Measurements from ENCODE around the gene ZNF827. TPM values are rescaled to one million over a fixed set of nuclear protein-coding genes. Genes with fewer than 3 reads are reported as not detected.

Gene ZNF827
- total and polyA plus RNA-seq, 9 of the 15 experiments (the other 6 are each of a cell fraction or from before 2014, with no cell fraction given), result 0.07 to 0.40 TPM; not detected in 7

DNA sequence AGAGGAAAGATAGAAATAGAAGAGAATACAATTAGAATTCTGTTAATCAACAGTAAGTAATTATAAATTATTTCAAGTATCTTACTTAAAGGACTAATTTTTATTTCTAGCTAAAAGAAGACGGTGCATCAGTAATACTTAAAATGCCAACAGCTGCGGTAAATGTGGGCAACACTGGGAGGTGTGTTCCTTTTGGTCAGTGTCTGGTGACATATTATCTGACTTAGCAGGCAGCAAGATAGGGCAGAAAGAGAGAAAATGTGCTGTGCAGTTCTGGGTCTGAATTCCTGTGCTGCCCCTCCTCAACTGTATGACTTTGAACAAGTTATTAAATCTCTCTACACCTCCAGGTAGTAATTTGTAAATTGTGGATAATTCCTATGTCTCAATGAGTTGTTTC, 120.6 kb downstream of the ZNF827 start (continued):
- TF ChIP-seq ZNF778 (CRISPR knock-in tag; IDR thresholded peaks at IDR 0.05), result no peak
- TF ChIP-seq GTF3C2 (IDR thresholded peaks at IDR 0.05; ENCODE audit: borderline replicate concordance, extremely low read depth, insufficient read length), result no peak
- no peak for TF ChIP-seq ZBTB8A (IDR thresholded peaks at IDR 0.05; ENCODE audit: partially characterized antibody)
- no peak for TF ChIP-seq PTRF (tag; IDR thresholded peaks at IDR 0.05)
- TF ChIP-seq GTF2F1 (IDR thresholded peaks at IDR 0.05; ENCODE audit: low read depth, low read length), result no peak
- no peak for TF ChIP-seq ZNF239 (CRISPR knock-in tag; IDR thresholded peaks at IDR 0.05)
- no peak for TF ChIP-seq ZNF699 (CRISPR knock-in tag; IDR thresholded peaks at IDR 0.05; ENCODE audit: insufficient replicate concordance)
- TF ChIP-seq, protein P1, sequence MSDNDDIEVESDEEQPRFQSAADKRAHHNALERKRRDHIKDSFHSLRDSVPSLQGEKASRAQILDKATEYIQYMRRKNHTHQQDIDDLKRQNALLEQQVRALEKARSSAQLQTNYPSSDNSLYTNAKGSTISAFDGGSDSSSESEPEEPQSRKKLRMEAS (CRISPR knock-in tag; IDR thresholded peaks at IDR 0.05), result no peak

GRCh38 chr4:145816091-145816490, 122.5 kb downstream of the ZNF827 start:
- no peak overlapping the region for H2AFZ ChIP-seq (ENCODE audit: low read depth, low read length)
- H3K36me3 ChIP-seq (ENCODE audit: control insufficient read depth, insufficient read depth, low read length), result no peaks in the 10 kb centered on the region
- no peaks in the 10 kb centered on the region for H4K20me1 ChIP-seq (replicated peaks; ENCODE audit: control insufficient read depth, insufficient read depth, low read length)
- in situ Hi-C loops (cut with MboI) (no loop called here), intact Hi-C loops (cut with micrococcal nuclease) (no loop called here)
- H3K4me2 ChIP-seq (ENCODE audit: insufficient read depth, low read length), result no peak overlapping the region
- ATAC-seq, result no peak
- no peak for DNase-seq (ENCODE audit: extremely low read depth in 1 of 4, low spot score in 3 of 4)
- WGBS (ENCODE audit: insufficient coverage, low coverage, missing lambda C conversion rate), result 3% methylated on average over 3 of the region's 3 CpGs
- no peak overlapping the region for H3K27ac ChIP-seq (ENCODE audit: extremely low read depth, low read depth, low read length)
- no peak overlapping the region for H3K9ac ChIP-seq (ENCODE audit: insufficient read depth in 1 of 2, low read depth in 2 of 2, low read length in 2 of 2)
- no peak for FAIRE-seq
- no peaks in the 10 kb centered on the region for H3K9me1 ChIP-seq (ENCODE audit: control insufficient read depth, insufficient read depth, low read length)
- no peaks in the 10 kb centered on the region for H3K79me2 ChIP-seq (ENCODE audit: control insufficient read depth, insufficient read depth, low read length)
- CTCF ChIA-PET (ENCODE audit: low intra/inter-chr PET ratio), result no interaction called here
- H3K27me3 ChIP-seq (ENCODE audit: control insufficient read depth in 2 of 2, insufficient read depth in 2 of 2, low read length in 2 of 2), result no peaks in the 10 kb centered on the region; a peak in 1 of 5 replicates
- H3K9me3 ChIP-seq (replicated peaks; ENCODE audit: control insufficient read depth, insufficient read depth, low read depth, low read length), result no peaks in the 10 kb centered on the region
- peak; percentile 41; the same call in 1 of the 2 replicates for TF ChIP-seq ZNF121 (CRISPR knock-in tag; conservative IDR thresholded peaks at IDR 0.05)
- TF ChIP-seq, protein P2, sequence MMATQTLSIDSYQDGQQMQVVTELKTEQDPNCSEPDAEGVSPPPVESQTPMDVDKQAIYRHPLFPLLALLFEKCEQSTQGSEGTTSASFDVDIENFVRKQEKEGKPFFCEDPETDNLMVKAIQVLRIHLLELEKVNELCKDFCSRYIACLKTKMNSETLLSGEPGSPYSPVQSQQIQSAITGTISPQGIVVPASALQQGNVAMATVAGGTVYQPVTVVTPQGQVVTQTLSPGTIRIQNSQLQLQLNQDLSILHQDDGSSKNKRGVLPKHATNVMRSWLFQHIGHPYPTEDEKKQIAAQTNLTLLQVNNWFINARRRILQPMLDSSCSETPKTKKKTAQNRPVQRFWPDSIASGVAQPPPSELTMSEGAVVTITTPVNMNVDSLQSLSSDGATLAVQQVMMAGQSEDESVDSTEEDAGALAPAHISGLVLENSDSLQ (IDR thresholded peaks at IDR 0.05), result no peak
- H3K4me3 ChIP-seq, result no peak overlapping the region
- H3K4me1 ChIP-seq (replicated peaks in 1 of 2; ENCODE audit: control insufficient read depth in 2 of 2, insufficient read depth in 2 of 2, low read length in 2 of 2), result no peaks in the 10 kb centered on the region
- POLR2A ChIA-PET, result no interaction called here
- BruUV-seq (replicated peaks), result no TSS peak

Measured in K562 (cell line).